C4-2B (cell line): Measurements from ENCODE around the gene TIMP4.

Experiments used
- ZFX ChIP-seq: fragments of 450-650 bp; IDR thresholded peaks from 2 replicates; pipeline ENCODE4 v1.6.1; 2017
- TF ChIP-seq, protein P1 (sequence below): fragments of 450-650 bp; conservative IDR thresholded peaks from 2 replicates; pipeline ENCODE4 v1.5.1; 2017; ENCODE audit warnings: mild to moderate bottlenecking

DNA sequence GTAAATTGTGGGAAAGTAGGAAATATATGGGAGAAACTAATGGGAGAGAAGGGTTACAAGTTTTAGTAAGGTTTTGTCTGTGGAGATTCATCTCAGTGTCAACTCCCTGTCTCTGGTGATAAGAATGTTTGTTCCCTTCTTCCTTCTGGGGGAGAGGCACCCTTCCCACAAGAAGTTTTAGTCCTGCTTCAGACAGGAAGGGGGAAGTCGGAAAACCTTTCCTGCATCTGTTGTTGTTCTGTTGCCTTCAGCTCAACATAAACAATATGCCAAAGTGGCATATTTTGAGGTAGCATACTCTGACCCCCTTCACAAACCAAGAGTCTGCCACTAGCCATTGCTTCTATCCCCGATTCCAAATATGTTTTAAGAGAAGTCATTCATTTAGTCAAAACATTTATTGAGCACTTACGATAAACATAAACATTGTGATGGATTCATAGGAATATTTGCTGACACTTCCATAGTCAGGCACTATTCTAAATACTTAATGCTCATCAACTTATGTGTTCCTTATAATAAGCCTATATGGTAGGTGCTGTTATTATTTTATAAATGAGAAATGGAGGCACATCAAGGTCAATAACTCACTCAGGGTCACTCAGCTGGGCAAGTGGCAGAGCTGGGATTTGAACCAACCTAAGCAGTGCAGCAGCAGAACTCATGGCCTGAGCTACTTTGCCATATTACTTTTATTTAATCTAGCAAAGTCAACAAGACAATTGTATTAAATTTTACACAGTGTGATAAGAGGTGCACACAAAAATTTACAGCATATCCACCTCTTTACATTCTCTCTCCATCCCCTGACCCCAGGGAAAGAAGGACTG is 34.2 kb upstream of the TIMP4 start:
- TF ChIP-seq, protein P1, sequence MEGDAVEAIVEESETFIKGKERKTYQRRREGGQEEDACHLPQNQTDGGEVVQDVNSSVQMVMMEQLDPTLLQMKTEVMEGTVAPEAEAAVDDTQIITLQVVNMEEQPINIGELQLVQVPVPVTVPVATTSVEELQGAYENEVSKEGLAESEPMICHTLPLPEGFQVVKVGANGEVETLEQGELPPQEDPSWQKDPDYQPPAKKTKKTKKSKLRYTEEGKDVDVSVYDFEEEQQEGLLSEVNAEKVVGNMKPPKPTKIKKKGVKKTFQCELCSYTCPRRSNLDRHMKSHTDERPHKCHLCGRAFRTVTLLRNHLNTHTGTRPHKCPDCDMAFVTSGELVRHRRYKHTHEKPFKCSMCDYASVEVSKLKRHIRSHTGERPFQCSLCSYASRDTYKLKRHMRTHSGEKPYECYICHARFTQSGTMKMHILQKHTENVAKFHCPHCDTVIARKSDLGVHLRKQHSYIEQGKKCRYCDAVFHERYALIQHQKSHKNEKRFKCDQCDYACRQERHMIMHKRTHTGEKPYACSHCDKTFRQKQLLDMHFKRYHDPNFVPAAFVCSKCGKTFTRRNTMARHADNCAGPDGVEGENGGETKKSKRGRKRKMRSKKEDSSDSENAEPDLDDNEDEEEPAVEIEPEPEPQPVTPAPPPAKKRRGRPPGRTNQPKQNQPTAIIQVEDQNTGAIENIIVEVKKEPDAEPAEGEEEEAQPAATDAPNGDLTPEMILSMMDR, result no peak
- TF ChIP-seq ZFX, result no peak
